PC-3 (cell line): ENCODE measurements around the gene CASK. TPM values are rescaled to one million over a fixed set of nuclear protein-coding genes. Genes with fewer than 3 reads are reported as not detected.

ENCODE experiments used
- ATAC-seq: fragments of 200-7000 bp; cut with Tn5 transposase; 2 replicates; pipeline ENCODE4 v1.9.1; 2020; ENCODE audit warnings: mild to moderate bottlenecking, moderate library complexity
- BruUV-seq: library from RNA; stranded (reverse); fragments of 400-500 nt; replicated peaks from 2 replicates; lab custom pipeline; 2021; lab: Mats Ljungman, UMichigan
- CTCF ChIA-PET: fragments of 300-600 bp; sonication (Branson Sonifier 250); formaldehyde crosslinking; loops from one replicate; lab custom pipeline; 2022; ENCODE audit warnings: antibody characterized with exemption; lab: Charles Lee
- POLR2A ChIA-PET: fragments of 300-600 bp; sonication (Branson Sonifier 250); formaldehyde crosslinking; loops from one replicate; lab custom pipeline; 2022; ENCODE audit warnings: antibody characterized with exemption; ENCODE audit not compliant: unreplicated experiment; lab: Charles Lee
- DNase-seq: peaks from one replicate; pipeline ENCODE4 v3.0.0-alpha.2; 2015
- H2AFZ ChIP-seq: fragments of 300-600 bp; sonication (generic); 2 replicates; pipeline ENCODE4 v1.6.0; 2016; ENCODE audit warnings: antibody characterized with exemption, low read length
- H3F3A ChIP-seq: fragments of 300-600 bp; sonication (generic); one replicate; pipeline ENCODE4 v1.6.0; 2017; ENCODE audit warnings: antibody characterized with exemption, low read length, control low read depth, mild to moderate bottlenecking; ENCODE audit not compliant: unreplicated experiment
- H3K27ac ChIP-seq: fragments of 300-600 bp; sonication (generic); 2 replicates; pipeline ENCODE4 v1.5.1; 2016; ENCODE audit warnings: mild to moderate bottlenecking, low read length
- H3K27me3 ChIP-seq: fragments of 300-600 bp; sonication (generic); 2 replicates; pipeline ENCODE4 v1.6.1; 2016; ENCODE audit warnings: low read length, mixed read lengths
- H3K36me3 ChIP-seq: fragments of 300-600 bp; sonication (generic); 2 replicates; pipeline ENCODE4 v1.6.1; 2016; ENCODE audit warnings: low read depth, mixed run types, low read length, mixed read lengths
- H3K4me1 ChIP-seq: fragments of 300-600 bp; sonication (generic); 2 replicates; pipeline ENCODE4 v1.5.1; 2016; ENCODE audit warnings: low read length; ENCODE audit not compliant: insufficient read depth
- H3K4me2 ChIP-seq: fragments of 300-600 bp; sonication (generic); 2 replicates; pipeline ENCODE4 v1.6.0; 2016; ENCODE audit warnings: low read length
- H3K4me3 ChIP-seq: fragments of 300-600 bp; sonication (generic); 2 replicates; pipeline ENCODE4 v1.5.1; 2016; ENCODE audit warnings: mild to moderate bottlenecking, low read length, mixed read lengths
- H3K79me2 ChIP-seq: fragments of 300-600 bp; sonication (generic); 2 replicates; pipeline ENCODE4 v1.6.1; 2017; ENCODE audit warnings: low read length, mixed read lengths
- H3K9ac ChIP-seq: fragments of 300-600 bp; sonication (generic); 2 replicates; pipeline ENCODE4 v1.6.0; 2016; ENCODE audit warnings: mild to moderate bottlenecking, low read length
- H3K9me2 ChIP-seq: fragments of 300-600 bp; sonication (generic); replicated peaks from 2 replicates; pipeline ENCODE4 v1.6.1; 2016; ENCODE audit warnings: mixed run types, low read length, mixed read lengths
- H3K9me3 ChIP-seq: fragments of 300-600 bp; sonication (generic); 2 replicates; pipeline ENCODE4 v1.6.1; 2016; ENCODE audit warnings: low read length, mixed read lengths
- H4K20me1 ChIP-seq: fragments of 300-600 bp; sonication (generic); 2 replicates; pipeline ENCODE4 v1.6.1; 2016; ENCODE audit warnings: low read length, mixed read lengths
- EZH2 ChIP-seq: fragments of 300-600 bp; sonication (generic); IDR thresholded peaks from one replicate; pipeline ENCODE4 v1.6.1; 2017; ENCODE audit warnings: antibody characterized with exemption, mild to moderate bottlenecking, low read length; ENCODE audit not compliant: unreplicated experiment
- EZH2phosphoT487 ChIP-seq: fragments of 300-600 bp; sonication (generic); IDR thresholded peaks from 2 replicates; pipeline ENCODE4 v1.6.1; 2018; ENCODE audit warnings: mild to moderate bottlenecking, antibody characterized with exemption, low read length, borderline replicate concordance
- intact Hi-C: fragments of 100-400 bp; cut with micrococcal nuclease; formaldehyde crosslinking; loops from 2 replicates; pipeline ENCODE4 v1.9.0; 2023
- total RNA-seq: library from RNA; depleted of rRNA; stranded (reverse); fragments of >200 nt; gene quantifications from 2 replicates; pipeline ENCODE4 v1.2.3, GENCODE V29; 2014
- TF ChIP-seq, protein P1 (sequence below): fragments of 300-600 bp; sonication (generic); conservative IDR thresholded peaks from 2 replicates; pipeline ENCODE4 v1.5.1; 2017; ENCODE audit warnings: antibody characterized with exemption, low read depth, mild to moderate bottlenecking, low read length

CASK gene
- total RNA-seq, 1 experiment from 2014 or later = 21.4 TPM

DNA sequence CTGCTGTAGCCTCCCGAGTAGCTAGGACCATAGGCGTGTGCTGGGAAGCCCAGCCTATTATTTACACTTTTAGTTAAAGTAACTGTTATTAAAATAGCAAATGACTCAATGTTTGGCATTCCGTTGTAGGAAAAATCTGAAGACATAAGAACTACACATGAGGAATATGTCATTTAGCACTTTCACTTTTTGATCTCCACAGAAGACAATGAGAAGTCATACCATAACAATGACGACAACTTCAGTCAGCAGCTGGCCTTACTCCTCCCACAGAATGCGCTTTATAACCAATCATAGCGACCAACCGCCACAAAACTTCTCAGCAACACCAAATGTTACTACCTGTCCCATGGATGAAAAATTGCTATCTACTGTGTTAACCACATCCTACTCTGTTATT, 227.9 kb downstream of the CASK start:
- BruUV-seq = no TSS peak

DNA sequence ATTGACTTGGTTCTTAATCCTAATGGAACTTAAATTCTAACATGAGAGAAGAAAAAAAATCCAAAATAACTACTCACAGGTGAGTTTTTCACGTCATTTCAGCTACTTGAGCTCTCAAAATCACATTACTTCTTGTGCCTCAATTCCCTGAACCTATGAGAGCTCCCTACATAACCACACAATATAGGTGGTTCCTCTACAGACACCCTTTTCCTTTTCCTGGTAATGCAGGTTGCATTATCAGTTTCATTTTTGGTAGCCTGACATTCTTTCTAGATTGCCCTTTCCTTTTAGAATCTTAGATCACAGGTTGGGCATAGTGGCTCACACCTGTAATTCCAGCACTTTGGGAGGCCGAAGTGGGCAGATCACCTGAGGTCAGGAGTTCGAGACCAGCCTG, 230.3 kb downstream of the CASK start:
- H3K4me3 ChIP-seq = no peak overlapping the region
- no peaks in the 10 kb centered on the region for H3K9me2 ChIP-seq
- H3K36me3 ChIP-seq = no peaks in the 10 kb centered on the region
- TF ChIP-seq EZH2phosphoT487 (no peak), EZH2 (no peak)
- TF ChIP-seq, protein P1, sequence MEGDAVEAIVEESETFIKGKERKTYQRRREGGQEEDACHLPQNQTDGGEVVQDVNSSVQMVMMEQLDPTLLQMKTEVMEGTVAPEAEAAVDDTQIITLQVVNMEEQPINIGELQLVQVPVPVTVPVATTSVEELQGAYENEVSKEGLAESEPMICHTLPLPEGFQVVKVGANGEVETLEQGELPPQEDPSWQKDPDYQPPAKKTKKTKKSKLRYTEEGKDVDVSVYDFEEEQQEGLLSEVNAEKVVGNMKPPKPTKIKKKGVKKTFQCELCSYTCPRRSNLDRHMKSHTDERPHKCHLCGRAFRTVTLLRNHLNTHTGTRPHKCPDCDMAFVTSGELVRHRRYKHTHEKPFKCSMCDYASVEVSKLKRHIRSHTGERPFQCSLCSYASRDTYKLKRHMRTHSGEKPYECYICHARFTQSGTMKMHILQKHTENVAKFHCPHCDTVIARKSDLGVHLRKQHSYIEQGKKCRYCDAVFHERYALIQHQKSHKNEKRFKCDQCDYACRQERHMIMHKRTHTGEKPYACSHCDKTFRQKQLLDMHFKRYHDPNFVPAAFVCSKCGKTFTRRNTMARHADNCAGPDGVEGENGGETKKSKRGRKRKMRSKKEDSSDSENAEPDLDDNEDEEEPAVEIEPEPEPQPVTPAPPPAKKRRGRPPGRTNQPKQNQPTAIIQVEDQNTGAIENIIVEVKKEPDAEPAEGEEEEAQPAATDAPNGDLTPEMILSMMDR = no peak
- no peaks in the 10 kb centered on the region for H3K4me1 ChIP-seq
- ATAC-seq (no peak), DNase-seq (no peak)
- no peaks in the 10 kb centered on the region for H3F3A ChIP-seq
- no peak overlapping the region for H3K27ac ChIP-seq
- H3K79me2 ChIP-seq = no peaks in the 10 kb centered on the region
- H2AFZ ChIP-seq = no peak overlapping the region
- H3K27me3 ChIP-seq = no peaks in the 10 kb centered on the region
- H4K20me1 ChIP-seq = no peaks in the 10 kb centered on the region
- H3K9ac ChIP-seq = no peak overlapping the region
- CTCF ChIA-PET = no interaction called here
- intact Hi-C loops = no loop called here
- no peaks in the 10 kb centered on the region for H3K9me3 ChIP-seq
- POLR2A ChIA-PET = no interaction called here
- BruUV-seq = no TSS peak
- no peak overlapping the region for H3K4me2 ChIP-seq

More for the DNA sequence above, 227.9 kb downstream of the CASK start:
- TF ChIP-seq, protein P1 = no peak
- TF ChIP-seq EZH2phosphoT487 (no peak), EZH2 (no peak)
- Histone ChIP-seq H3K27ac (no peak overlapping the region), H3K4me1 (no peaks in the 10 kb centered on the region), H3K9me3 (no peaks in the 10 kb centered on the region), H3K79me2 (no peaks in the 10 kb centered on the region), H2AFZ (no peak overlapping the region), H4K20me1 (no peaks in the 10 kb centered on the region), H3K27me3 (no peaks in the 10 kb centered on the region), H3K9ac (no peak overlapping the region), H3K9me2 (no peaks in the 10 kb centered on the region), H3K4me3 (no peak overlapping the region), H3K4me2 (no peak overlapping the region), H3K36me3 (no peaks in the 10 kb centered on the region), H3F3A (no peaks in the 10 kb centered on the region)
- POLR2A ChIA-PET = no interaction called here
- ATAC-seq = peak; percentile 29; the same call in 1 of the 2 replicates
- DNase-seq = no peak
- CTCF ChIA-PET = no interaction called here
- intact Hi-C loops = no loop called here

DNA sequence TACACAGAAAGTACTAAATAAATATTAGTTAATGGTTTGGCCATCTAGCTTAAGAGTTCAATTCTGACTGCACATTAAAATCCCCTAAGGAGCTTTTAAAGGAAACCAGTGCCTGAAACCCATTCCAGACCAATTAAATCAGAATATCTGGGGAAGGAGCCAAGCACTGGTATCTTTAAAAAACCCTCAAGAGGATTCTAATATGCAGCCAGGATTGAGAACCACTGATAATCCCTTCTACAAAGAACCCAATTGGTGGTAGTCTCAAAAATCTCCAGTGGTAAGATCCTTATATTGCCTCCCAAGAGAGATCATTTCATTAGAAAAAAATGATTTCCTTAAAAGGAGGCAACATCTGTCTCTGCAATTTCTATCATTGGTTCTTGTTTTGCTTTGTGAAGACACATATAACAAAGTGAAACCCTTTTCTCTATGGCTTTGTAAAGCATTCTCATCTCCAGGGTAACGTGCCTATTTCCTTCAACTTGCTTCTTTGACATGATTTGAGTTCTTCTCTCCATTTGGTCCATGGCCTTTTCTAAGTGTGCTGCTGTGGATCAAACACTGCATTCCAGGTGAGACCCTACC, 231.1 kb downstream of the CASK start:
- CTCF ChIA-PET = no interaction called here
- H3K79me2 ChIP-seq = no peaks in the 10 kb centered on the region
- intact Hi-C loops = no loop called here
- no peaks in the 10 kb centered on the region for H3K27me3 ChIP-seq
- H3K36me3 ChIP-seq = no peaks in the 10 kb centered on the region
- no TSS peak for BruUV-seq
- ATAC-seq = peak; percentile 31; the same call in 1 of the 2 replicates
- DNase-seq = no peak
- no peaks in the 10 kb centered on the region for H4K20me1 ChIP-seq
- no peak overlapping the region for H3K4me3 ChIP-seq
- POLR2A ChIA-PET = no interaction called here
- no peak overlapping the region for H3K4me2 ChIP-seq
- no peaks in the 10 kb centered on the region for H3K4me1 ChIP-seq
- no peaks in the 10 kb centered on the region for H3F3A ChIP-seq
- no peak overlapping the region for H3K27ac ChIP-seq
- H3K9me3 ChIP-seq = no peaks in the 10 kb centered on the region
- TF ChIP-seq EZH2phosphoT487 (no peak), EZH2 (no peak)
- TF ChIP-seq, protein P1 = no peak
- H3K9ac ChIP-seq = no peak overlapping the region
- H2AFZ ChIP-seq = no peak overlapping the region
- no peaks in the 10 kb centered on the region for H3K9me2 ChIP-seq
